Measurements from ENCODE around the gene NTN1.

NTN1 gene

DNA sequence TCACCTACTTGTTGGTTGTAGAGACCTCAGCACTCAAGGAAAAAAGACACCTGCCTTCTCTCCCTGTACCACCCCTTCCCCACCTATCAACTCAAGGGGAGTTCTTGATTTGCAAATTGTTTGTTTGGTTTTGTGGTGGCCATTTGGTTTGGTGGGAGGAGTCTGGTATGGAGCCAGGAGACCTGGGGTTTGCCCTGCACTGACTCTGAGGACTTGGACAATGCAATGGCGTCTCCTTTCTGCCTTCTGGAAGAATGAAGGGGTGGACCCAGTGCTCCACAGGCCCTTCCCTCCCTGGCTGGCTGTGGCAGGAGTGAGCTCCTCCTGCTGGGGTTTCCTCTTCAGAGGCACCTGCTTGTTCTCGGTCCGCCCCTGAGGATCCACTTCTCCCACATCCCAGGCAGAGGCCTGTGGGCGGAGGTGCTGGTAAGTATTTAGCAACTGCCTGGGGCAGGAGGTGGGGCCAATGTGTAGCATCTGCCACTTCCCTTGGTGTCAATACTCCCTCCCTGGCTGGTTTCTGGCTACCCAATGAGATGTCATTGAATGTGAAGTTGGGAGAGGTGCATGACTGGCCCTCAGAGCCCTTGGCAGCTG, 164.5 kb downstream of the NTN1 start:
- TF ChIP-seq, protein P1, sequence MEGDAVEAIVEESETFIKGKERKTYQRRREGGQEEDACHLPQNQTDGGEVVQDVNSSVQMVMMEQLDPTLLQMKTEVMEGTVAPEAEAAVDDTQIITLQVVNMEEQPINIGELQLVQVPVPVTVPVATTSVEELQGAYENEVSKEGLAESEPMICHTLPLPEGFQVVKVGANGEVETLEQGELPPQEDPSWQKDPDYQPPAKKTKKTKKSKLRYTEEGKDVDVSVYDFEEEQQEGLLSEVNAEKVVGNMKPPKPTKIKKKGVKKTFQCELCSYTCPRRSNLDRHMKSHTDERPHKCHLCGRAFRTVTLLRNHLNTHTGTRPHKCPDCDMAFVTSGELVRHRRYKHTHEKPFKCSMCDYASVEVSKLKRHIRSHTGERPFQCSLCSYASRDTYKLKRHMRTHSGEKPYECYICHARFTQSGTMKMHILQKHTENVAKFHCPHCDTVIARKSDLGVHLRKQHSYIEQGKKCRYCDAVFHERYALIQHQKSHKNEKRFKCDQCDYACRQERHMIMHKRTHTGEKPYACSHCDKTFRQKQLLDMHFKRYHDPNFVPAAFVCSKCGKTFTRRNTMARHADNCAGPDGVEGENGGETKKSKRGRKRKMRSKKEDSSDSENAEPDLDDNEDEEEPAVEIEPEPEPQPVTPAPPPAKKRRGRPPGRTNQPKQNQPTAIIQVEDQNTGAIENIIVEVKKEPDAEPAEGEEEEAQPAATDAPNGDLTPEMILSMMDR (IDR thresholded peaks at IDR 0.05; ENCODE audit: borderline replicate concordance, insufficient read depth, low read depth, low read length) = no peak
- H3K4me3 ChIP-seq (ENCODE audit: low read depth, low read length) = no peak overlapping the region

DNA sequence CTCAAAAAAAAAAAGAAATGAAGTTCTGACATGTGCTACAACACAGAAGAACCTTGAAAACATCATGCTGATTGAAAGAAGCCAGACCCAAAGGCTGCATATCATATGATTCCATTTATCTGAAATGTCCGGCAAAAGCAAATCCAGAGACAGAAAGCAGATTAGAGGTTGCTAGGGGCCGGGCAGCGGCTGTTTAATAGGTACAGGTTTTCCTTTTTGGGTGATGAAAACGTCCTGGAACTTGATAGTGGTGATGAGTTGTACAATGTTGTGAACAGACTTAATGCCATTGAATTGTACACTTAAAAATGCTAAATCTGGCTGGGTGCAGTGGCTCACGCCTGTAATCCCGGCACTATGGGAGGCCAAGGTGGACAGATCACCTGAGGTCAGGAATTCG, 166.5 kb downstream of the NTN1 start:
- H3K4me3 ChIP-seq (ENCODE audit: low read depth, low read length) = no peak overlapping the region
- TF ChIP-seq, protein P1 (IDR thresholded peaks at IDR 0.05; ENCODE audit: borderline replicate concordance, insufficient read depth, low read depth, low read length) = no peak

DNA sequence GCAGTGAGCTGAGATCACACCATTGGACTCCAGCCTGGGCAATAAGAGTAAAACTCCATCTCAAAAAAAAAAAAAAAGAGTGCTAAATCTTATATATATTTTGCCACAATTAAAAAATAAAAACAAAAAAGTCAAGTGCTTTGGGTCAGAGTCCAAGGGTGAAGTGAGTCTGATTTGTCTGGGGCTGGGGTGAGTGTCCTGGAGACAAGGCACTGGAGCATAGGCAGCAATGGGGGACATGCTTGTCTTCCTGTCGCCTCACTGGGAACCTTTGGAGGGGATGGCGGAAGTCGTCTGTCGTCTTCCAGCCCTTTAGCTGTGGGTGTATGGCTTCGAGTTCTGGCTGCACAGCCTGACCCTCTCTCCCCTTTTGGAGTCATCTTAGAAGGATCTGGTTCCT, 167.1 kb downstream of the NTN1 start:
- H3K4me3 ChIP-seq (ENCODE audit: low read depth, low read length) = no peak overlapping the region
- TF ChIP-seq, protein P1 (IDR thresholded peaks at IDR 0.05; ENCODE audit: borderline replicate concordance, insufficient read depth, low read depth, low read length) = no peak

GRCh38 chr17:9189870-9190269, 168.6 kb downstream of the NTN1 start:
- TF ChIP-seq, protein P1 (IDR thresholded peaks at IDR 0.05; ENCODE audit: borderline replicate concordance, insufficient read depth, low read depth, low read length) = no peak
- H3K4me3 ChIP-seq (ENCODE audit: low read depth, low read length) = no peak overlapping the region

DNA sequence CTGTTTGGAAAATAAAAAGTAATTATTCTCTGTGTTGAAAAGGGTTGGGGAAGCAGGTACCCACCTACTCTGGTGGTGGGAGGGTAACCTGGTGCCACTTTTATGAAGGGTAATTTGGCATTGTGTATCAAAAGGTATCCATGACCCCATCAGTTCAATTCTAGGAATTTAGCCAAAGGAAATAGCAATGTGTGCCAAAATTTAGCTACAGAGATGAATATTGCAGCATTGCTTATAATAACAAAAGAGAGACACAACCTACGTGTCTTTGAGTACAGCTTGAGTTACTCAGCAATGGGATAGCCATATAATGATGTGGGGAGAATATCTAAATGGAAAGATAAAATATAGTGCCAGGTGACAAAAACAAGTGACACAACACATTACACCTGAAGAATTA, 170.7 kb downstream of the NTN1 start:
- no peak overlapping the region for H3K4me3 ChIP-seq (ENCODE audit: low read depth, low read length)
- TF ChIP-seq, protein P1 (IDR thresholded peaks at IDR 0.05; ENCODE audit: borderline replicate concordance, insufficient read depth, low read depth, low read length) = no peak

GRCh38 chr17:9195411-9195810, 174.1 kb downstream of the NTN1 start:
- TF ChIP-seq, protein P1 (IDR thresholded peaks at IDR 0.05; ENCODE audit: borderline replicate concordance, insufficient read depth, low read depth, low read length) = no peak

DNA sequence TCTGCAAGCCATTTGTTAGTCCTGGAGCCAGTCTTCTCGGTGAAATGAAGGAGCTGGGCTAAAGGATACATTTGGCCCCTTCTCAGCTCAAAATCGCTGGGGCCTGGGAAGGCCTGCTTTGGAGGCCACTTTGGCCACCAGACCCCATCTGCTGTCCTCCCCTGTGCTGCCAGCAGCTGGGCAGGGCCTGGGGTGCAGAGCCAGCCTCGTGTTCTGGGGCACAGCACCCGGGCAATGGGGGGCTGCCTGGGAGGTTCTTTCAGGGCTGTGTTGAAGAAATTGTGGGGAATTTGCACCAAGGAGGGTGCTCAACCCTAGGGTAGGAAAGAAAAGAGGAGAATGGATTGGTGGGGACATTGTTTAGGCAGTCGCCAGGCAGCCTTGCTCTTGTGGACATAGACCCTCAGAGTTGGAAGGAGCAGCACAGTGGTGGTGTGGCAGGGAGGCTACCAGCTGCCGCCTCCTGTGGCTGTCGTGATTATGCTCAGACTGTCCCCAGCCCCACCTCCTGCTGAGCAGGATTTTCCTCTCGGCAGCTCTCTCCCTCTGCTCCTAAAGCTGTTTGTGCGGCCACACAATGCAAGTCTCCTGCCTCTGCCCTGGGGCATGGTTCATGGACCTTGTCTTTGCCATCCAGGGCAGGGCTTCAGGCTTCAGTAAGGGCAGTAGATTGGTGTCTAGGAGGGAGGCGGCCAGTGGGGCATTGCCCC, 174.8 kb downstream of the NTN1 start:
- TF ChIP-seq, protein P1 (IDR thresholded peaks at IDR 0.05; ENCODE audit: borderline replicate concordance, insufficient read depth, low read depth, low read length) = no peak

More at GRCh38 chr17:9195411-9195810, 174.1 kb downstream of the NTN1 start:
- H3K4me3 ChIP-seq (ENCODE audit: low read depth, low read length) = no peak overlapping the region

More for the DNA sequence above, 174.8 kb downstream of the NTN1 start:
- H3K4me3 ChIP-seq (ENCODE audit: low read depth, low read length) = no peak overlapping the region

All from GM12875 (cell line).